ENCODE results near the gene ST7. TPM values are rescaled to one million over a fixed set of nuclear protein-coding genes. Genes with fewer than 3 reads are reported as not detected.

The ST7 gene
- total RNA-seq, 1 experiment from 2014 or later = 12.4 TPM

- Mint-ChIP-seq H3K4me3 (no peak overlapping the region), H3K27me3 (ENCODE audit: low read depth) (no peaks in the 10 kb centered on the region), H3K36me3 (no peaks in the 10 kb centered on the region), H3K9me3 (no peaks in the 10 kb centered on the region), H3K4me1 (no peaks in the 10 kb centered on the region), H3K27ac (no peak overlapping the region)
- TF ChIP-seq EMX1 (CRISPR knock-in tag; IDR thresholded peaks at IDR 0.05) (no peak), ZNF219 (CRISPR knock-in tag; IDR thresholded peaks at IDR 0.05; ENCODE audit: borderline replicate concordance) (no peak), RORB (CRISPR knock-in tag; IDR thresholded peaks at IDR 0.05) (no peak), CTCF (IDR thresholded peaks at IDR 0.05) (no peak), KAT7 (CRISPR knock-in tag; IDR thresholded peaks at IDR 0.05; ENCODE audit: borderline replicate concordance) (no peak), ZNF317 (CRISPR knock-in tag; IDR thresholded peaks at IDR 0.05; ENCODE audit: borderline replicate concordance, low read depth) (no peak), NR1H2 (CRISPR knock-in tag; IDR thresholded peaks at IDR 0.05) (no peak), TEAD4 (CRISPR knock-in tag; IDR thresholded peaks at IDR 0.05) (no peak), USF2 (CRISPR knock-in tag; IDR thresholded peaks at IDR 0.05) (no peak), FOXP1 (CRISPR knock-in tag; IDR thresholded peaks at IDR 0.05; ENCODE audit: borderline replicate concordance) (no peak), ATF6 (CRISPR knock-in tag; IDR thresholded peaks at IDR 0.05) (no peak)
- TF ChIP-seq, protein P1, sequence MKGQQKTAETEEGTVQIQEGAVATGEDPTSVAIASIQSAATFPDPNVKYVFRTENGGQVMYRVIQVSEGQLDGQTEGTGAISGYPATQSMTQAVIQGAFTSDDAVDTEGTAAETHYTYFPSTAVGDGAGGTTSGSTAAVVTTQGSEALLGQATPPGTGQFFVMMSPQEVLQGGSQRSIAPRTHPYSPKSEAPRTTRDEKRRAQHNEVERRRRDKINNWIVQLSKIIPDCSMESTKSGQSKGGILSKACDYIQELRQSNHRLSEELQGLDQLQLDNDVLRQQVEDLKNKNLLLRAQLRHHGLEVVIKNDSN (CRISPR knock-in tag; IDR thresholded peaks at IDR 0.05) = no peak
- TF ChIP-seq, protein P2, sequence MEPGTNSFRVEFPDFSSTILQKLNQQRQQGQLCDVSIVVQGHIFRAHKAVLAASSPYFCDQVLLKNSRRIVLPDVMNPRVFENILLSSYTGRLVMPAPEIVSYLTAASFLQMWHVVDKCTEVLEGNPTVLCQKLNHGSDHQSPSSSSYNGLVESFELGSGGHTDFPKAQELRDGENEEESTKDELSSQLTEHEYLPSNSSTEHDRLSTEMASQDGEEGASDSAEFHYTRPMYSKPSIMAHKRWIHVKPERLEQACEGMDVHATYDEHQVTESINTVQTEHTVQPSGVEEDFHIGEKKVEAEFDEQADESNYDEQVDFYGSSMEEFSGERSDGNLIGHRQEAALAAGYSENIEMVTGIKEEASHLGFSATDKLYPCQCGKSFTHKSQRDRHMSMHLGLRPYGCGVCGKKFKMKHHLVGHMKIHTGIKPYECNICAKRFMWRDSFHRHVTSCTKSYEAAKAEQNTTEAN (CRISPR knock-in tag; IDR thresholded peaks at IDR 0.05) = no peak
- TF ChIP-seq, protein P3, sequence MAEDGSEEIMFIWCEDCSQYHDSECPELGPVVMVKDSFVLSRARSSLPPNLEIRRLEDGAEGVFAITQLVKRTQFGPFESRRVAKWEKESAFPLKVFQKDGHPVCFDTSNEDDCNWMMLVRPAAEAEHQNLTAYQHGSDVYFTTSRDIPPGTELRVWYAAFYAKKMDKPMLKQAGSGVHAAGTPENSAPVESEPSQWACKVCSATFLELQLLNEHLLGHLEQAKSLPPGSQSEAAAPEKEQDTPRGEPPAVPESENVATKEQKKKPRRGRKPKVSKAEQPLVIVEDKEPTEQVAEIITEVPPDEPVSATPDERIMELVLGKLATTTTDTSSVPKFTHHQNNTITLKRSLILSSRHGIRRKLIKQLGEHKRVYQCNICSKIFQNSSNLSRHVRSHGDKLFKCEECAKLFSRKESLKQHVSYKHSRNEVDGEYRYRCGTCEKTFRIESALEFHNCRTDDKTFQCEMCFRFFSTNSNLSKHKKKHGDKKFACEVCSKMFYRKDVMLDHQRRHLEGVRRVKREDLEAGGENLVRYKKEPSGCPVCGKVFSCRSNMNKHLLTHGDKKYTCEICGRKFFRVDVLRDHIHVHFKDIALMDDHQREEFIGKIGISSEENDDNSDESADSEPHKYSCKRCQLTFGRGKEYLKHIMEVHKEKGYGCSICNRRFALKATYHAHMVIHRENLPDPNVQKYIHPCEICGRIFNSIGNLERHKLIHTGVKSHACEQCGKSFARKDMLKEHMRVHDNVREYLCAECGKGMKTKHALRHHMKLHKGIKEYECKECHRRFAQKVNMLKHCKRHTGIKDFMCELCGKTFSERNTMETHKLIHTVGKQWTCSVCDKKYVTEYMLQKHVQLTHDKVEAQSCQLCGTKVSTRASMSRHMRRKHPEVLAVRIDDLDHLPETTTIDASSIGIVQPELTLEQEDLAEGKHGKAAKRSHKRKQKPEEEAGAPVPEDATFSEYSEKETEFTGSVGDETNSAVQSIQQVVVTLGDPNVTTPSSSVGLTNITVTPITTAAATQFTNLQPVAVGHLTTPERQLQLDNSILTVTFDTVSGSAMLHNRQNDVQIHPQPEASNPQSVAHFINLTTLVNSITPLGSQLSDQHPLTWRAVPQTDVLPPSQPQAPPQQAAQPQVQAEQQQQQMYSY (CRISPR knock-in tag; IDR thresholded peaks at IDR 0.05) = no peak
- TF ChIP-seq, protein P4, sequence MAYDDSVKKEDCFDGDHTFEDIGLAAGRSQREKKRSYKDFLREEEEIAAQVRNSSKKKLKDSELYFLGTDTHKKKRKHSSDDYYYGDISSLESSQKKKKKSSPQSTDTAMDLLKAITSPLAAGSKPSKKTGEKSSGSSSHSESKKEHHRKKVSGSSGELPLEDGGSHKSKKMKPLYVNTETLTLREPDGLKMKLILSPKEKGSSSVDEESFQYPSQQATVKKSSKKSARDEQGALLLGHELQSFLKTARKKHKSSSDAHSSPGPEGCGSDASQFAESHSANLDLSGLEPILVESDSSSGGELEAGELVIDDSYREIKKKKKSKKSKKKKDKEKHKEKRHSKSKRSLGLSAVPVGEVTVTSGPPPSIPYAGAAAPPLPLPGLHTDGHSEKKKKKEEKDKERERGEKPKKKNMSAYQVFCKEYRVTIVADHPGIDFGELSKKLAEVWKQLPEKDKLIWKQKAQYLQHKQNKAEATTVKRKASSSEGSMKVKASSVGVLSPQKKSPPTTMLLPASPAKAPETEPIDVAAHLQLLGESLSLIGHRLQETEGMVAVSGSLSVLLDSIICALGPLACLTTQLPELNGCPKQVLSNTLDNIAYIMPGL (CRISPR knock-in tag; IDR thresholded peaks at IDR 0.05) = no peak
- TF ChIP-seq, protein P5, sequence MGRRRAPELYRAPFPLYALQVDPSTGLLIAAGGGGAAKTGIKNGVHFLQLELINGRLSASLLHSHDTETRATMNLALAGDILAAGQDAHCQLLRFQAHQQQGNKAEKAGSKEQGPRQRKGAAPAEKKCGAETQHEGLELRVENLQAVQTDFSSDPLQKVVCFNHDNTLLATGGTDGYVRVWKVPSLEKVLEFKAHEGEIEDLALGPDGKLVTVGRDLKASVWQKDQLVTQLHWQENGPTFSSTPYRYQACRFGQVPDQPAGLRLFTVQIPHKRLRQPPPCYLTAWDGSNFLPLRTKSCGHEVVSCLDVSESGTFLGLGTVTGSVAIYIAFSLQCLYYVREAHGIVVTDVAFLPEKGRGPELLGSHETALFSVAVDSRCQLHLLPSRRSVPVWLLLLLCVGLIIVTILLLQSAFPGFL (CRISPR knock-in tag; IDR thresholded peaks at IDR 0.05; ENCODE audit: borderline replicate concordance) = no peak
- TF ChIP-seq, protein P6, sequence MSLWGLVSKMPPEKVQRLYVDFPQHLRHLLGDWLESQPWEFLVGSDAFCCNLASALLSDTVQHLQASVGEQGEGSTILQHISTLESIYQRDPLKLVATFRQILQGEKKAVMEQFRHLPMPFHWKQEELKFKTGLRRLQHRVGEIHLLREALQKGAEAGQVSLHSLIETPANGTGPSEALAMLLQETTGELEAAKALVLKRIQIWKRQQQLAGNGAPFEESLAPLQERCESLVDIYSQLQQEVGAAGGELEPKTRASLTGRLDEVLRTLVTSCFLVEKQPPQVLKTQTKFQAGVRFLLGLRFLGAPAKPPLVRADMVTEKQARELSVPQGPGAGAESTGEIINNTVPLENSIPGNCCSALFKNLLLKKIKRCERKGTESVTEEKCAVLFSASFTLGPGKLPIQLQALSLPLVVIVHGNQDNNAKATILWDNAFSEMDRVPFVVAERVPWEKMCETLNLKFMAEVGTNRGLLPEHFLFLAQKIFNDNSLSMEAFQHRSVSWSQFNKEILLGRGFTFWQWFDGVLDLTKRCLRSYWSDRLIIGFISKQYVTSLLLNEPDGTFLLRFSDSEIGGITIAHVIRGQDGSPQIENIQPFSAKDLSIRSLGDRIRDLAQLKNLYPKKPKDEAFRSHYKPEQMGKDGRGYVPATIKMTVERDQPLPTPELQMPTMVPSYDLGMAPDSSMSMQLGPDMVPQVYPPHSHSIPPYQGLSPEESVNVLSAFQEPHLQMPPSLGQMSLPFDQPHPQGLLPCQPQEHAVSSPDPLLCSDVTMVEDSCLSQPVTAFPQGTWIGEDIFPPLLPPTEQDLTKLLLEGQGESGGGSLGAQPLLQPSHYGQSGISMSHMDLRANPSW (CRISPR knock-in tag; conservative IDR thresholded peaks at IDR 0.05; ENCODE audit: low read depth) = no peak
- ChIA-PET CTCF (no interaction called here), POLR2A (no interaction called here)
- no peak for ATAC-seq
- DNase-seq (ENCODE audit: low spot score) = no peak
Measured at GRCh38 chr7:117186218-117187010, 233.1 kb downstream of the ST7 start.

Measured in WTC11 (cell line).